ENCODE measurements around the gene PLCH1.

Gene PLCH1

DNA sequence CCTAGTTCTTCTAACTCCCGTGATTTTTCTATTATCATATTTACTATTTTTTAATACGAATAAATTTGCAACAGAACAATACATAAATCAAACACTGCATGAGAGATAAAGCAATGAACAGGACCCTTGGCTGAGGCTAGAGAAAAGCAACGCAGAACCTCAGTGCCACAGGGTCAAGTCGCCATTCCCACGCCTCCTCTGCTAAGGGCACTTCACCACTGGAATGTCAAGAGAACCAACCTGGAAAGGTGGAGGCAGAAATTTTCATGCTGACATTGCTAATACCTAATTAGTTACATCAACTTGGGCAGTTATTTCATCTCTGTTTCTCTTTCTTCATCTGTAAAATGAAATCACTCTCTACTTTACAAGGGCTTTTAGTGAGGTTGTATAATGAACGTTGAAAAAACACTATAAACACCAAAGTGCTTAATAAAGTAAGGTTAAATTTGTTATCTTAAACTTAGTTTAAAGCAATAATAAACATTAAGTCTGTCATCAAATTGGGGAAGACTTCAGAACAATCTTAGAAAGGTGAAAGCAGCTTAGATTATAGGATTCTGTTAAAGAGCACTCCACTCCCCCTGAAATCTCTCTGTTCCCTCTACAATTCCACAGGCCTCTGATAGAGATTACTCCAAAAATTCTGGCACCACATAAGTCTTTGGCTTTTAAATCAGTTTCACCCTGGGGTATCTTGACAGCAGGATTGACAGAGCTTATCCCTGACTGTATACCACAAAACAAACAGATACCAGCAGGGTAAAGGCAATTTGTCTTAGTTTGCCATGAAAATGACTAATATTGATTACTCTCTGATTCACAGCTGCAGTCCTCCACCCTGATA, 41.9 kb downstream of the PLCH1 start:
- Histone ChIP-seq H2BK120ac (ENCODE audit: low read depth, low read length) (no peak overlapping the region), H2BK12ac (ENCODE audit: low read length in 2 of 2) (no peak overlapping the region), H3K14ac (ENCODE audit: low read length in 2 of 2) (no peak overlapping the region), H3K4me2 (ENCODE audit: low read length, poor library complexity, severe bottlenecking) (no peak overlapping the region), H3K18ac (ENCODE audit: low read depth in 1 of 2, low read length in 2 of 2) (no peak overlapping the region), H4K91ac (ENCODE audit: low read length) (no peak overlapping the region), H3K4me3 (ENCODE audit: insufficient read depth in 1 of 2, low read depth in 1 of 2, low read length in 2 of 2) (no peak overlapping the region), H2BK15ac (ENCODE audit: low read depth, poor library complexity, severe bottlenecking) (no peak overlapping the region), H4K8ac (ENCODE audit: low read length) (no peak overlapping the region), H3K27ac (ENCODE audit: low read length, poor library complexity, severe bottlenecking) (no peak overlapping the region), H2AK5ac (ENCODE audit: low read length, severe bottlenecking) (no peak overlapping the region), H3K9ac (ENCODE audit: low read length) (no peak overlapping the region), H3K36me3 (ENCODE audit: control insufficient read depth in 1 of 2, insufficient read depth in 2 of 2, low read depth in 1 of 2, low read length in 2 of 2) (no peaks in the 10 kb centered on the region), H3K4ac (ENCODE audit: low read depth in 1 of 2, low read length in 2 of 2) (no peak overlapping the region), H3K27me3 (ENCODE audit: control insufficient read depth in 1 of 2, insufficient read depth in 1 of 2, low read length in 2 of 2) (peaks cover 0 to 4% of the 10 kb centered on the region in 2 experiments), H2BK5ac (ENCODE audit: low read depth, low read length, poor library complexity, severe bottlenecking) (no peak overlapping the region), H3K79me1 (replicated peaks; ENCODE audit: low read length, poor library complexity, severe bottlenecking) (no peaks in the 10 kb centered on the region), H3K9me3 (ENCODE audit: control insufficient read depth, low read length) (no peaks in the 10 kb centered on the region), H2AFZ (ENCODE audit: low read depth, low read length) (no peak overlapping the region), H3K4me1 (ENCODE audit: control insufficient read depth, insufficient read depth, low read depth, low read length) (no peaks in the 10 kb centered on the region), H3K23ac (ENCODE audit: low read length in 2 of 2) (no peak overlapping the region)
- no peak for DNase-seq
- 83% methylated on average over 5 of the region's 6 CpGs for WGBS

- no peak overlapping the region for H2AK5ac ChIP-seq (ENCODE audit: low read length, severe bottlenecking)
- H3K18ac ChIP-seq (ENCODE audit: low read depth in 1 of 2, low read length in 2 of 2): no peak overlapping the region
- H4K8ac ChIP-seq (ENCODE audit: low read length): no peak overlapping the region
- no peak overlapping the region for H2BK15ac ChIP-seq (ENCODE audit: low read depth, poor library complexity, severe bottlenecking)
- H3K9ac ChIP-seq (ENCODE audit: low read length): peak overlapping the region; percentile 14
- peak; percentile 64 for DNase-seq
- H3K36me3 ChIP-seq (ENCODE audit: control insufficient read depth in 1 of 2, insufficient read depth in 2 of 2, low read depth in 1 of 2, low read length in 2 of 2): no peaks in the 10 kb centered on the region
- no peak overlapping the region for H4K91ac ChIP-seq (ENCODE audit: low read length)
- no peaks in the 10 kb centered on the region for H3K79me1 ChIP-seq (replicated peaks; ENCODE audit: low read length, poor library complexity, severe bottlenecking)
- H2BK5ac ChIP-seq (ENCODE audit: low read depth, low read length, poor library complexity, severe bottlenecking): no peak overlapping the region
- WGBS: no CpG with 5 or more reads among the region's 5 CpGs
- no peak overlapping the region for H3K23ac ChIP-seq (ENCODE audit: low read length in 2 of 2)
- no peak overlapping the region for H3K4ac ChIP-seq (ENCODE audit: low read depth in 1 of 2, low read length in 2 of 2)
- no peak overlapping the region for H2AFZ ChIP-seq (ENCODE audit: low read depth, low read length)
- no peak overlapping the region for H2BK12ac ChIP-seq (ENCODE audit: low read length in 2 of 2)
- H3K4me2 ChIP-seq (ENCODE audit: low read length, poor library complexity, severe bottlenecking): no peak overlapping the region
- H2BK120ac ChIP-seq (ENCODE audit: low read depth, low read length): no peak overlapping the region
- H3K14ac ChIP-seq (ENCODE audit: low read length in 2 of 2): no peak overlapping the region
- no peaks in the 10 kb centered on the region for H3K9me3 ChIP-seq (ENCODE audit: control insufficient read depth, low read length)
- peaks cover 0 to 4% of the 10 kb centered on the region in 2 experiments for H3K27me3 ChIP-seq (ENCODE audit: control insufficient read depth in 1 of 2, insufficient read depth in 1 of 2, low read length in 2 of 2)
- no peak overlapping the region for H3K4me3 ChIP-seq (ENCODE audit: insufficient read depth in 1 of 2, low read depth in 1 of 2, low read length in 2 of 2)
- H3K27ac ChIP-seq (ENCODE audit: low read length, poor library complexity, severe bottlenecking): no peak overlapping the region
- H3K4me1 ChIP-seq (ENCODE audit: control insufficient read depth, insufficient read depth, low read depth, low read length): no peaks in the 10 kb centered on the region
Measured at GRCh38 chr3:155701882-155702465, 42.9 kb downstream of the PLCH1 start.

DNA sequence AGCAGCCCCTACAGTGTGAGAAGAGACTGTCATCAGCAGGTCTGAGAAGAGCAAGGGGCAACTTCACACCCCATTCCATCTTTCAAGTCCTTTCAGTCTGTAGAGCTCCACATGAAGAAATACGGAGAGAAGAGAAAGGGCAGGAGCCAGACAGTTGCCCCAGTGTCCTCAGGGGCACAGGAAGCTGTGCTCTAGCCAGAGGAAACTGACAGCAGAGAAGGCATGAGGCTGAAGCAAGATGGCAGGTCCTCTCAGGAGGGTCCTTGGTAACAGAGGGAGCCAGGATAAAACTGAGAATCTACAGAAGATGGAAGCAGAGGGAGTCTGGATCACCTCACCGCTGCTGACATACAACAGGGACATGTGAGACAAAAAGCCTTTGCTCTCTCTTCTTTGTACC, 47.3 kb downstream of the PLCH1 start:
- Histone ChIP-seq H4K91ac (ENCODE audit: low read length) (no peak overlapping the region), H4K8ac (ENCODE audit: low read length) (peak overlapping the region; percentile 28), H3K9ac (ENCODE audit: low read length) (no peak overlapping the region), H3K4me1 (ENCODE audit: control insufficient read depth, insufficient read depth, low read depth, low read length) (no peaks in the 10 kb centered on the region), H3K14ac (ENCODE audit: low read length in 2 of 2) (no peak overlapping the region), H2AFZ (ENCODE audit: low read depth, low read length) (no peak overlapping the region), H3K9me3 (ENCODE audit: control insufficient read depth, low read length) (no peaks in the 10 kb centered on the region), H3K23ac (ENCODE audit: low read length in 2 of 2) (no peak overlapping the region), H3K36me3 (ENCODE audit: control insufficient read depth in 1 of 2, insufficient read depth in 2 of 2, low read depth in 1 of 2, low read length in 2 of 2) (no peaks in the 10 kb centered on the region), H3K4ac (ENCODE audit: low read depth in 1 of 2, low read length in 2 of 2) (no peak overlapping the region), H2BK120ac (ENCODE audit: low read depth, low read length) (no peak overlapping the region), H3K4me3 (ENCODE audit: insufficient read depth in 1 of 2, low read depth in 1 of 2, low read length in 2 of 2) (no peak overlapping the region), H2AK5ac (ENCODE audit: low read length, severe bottlenecking) (no peak overlapping the region), H3K27ac (ENCODE audit: low read length, poor library complexity, severe bottlenecking) (no peak overlapping the region), H2BK15ac (ENCODE audit: low read depth, poor library complexity, severe bottlenecking) (no peak overlapping the region), H3K79me1 (replicated peaks; ENCODE audit: low read length, poor library complexity, severe bottlenecking) (no peaks in the 10 kb centered on the region), H3K27me3 (ENCODE audit: control insufficient read depth in 1 of 2, insufficient read depth in 1 of 2, low read length in 2 of 2) (peaks cover 0 to 4% of the 10 kb centered on the region in 2 experiments), H2BK12ac (ENCODE audit: low read length in 2 of 2) (no peak overlapping the region), H3K18ac (ENCODE audit: low read depth in 1 of 2, low read length in 2 of 2) (no peak overlapping the region), H3K4me2 (ENCODE audit: low read length, poor library complexity, severe bottlenecking) (no peak overlapping the region), H2BK5ac (ENCODE audit: low read depth, low read length, poor library complexity, severe bottlenecking) (no peak overlapping the region)
- no peak for DNase-seq
- WGBS: 88% methylated on average over 1 of the region's 2 CpGs

DNA sequence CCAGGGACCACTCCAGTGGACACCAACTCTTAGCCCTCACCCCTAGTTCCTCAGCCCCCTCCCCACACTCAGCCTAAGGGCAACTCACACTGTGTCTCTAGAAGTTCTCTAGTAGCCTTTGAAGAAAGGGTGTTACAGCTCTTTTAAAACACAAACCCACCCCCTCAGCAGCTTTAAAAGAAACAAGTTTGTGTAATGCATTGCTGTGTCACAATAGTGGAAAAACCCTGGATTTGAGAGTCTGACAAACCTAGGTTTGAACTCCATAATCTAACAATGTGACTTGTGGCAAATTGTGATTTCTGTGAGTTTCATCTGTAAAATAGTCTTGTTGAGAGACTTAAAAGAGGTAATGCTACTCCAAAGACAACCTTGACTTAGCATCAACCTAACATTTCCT, 54.0 kb downstream of the PLCH1 start:
- H3K4ac ChIP-seq (ENCODE audit: low read depth in 1 of 2, low read length in 2 of 2): no peak overlapping the region
- no peak overlapping the region for H2BK120ac ChIP-seq (ENCODE audit: low read depth, low read length)
- H3K4me3 ChIP-seq (ENCODE audit: insufficient read depth in 1 of 2, low read depth in 1 of 2, low read length in 2 of 2): no peak overlapping the region
- H2BK12ac ChIP-seq (ENCODE audit: low read length in 2 of 2): no peak overlapping the region
- no peaks in the 10 kb centered on the region for H3K36me3 ChIP-seq (ENCODE audit: control insufficient read depth in 1 of 2, insufficient read depth in 2 of 2, low read depth in 1 of 2, low read length in 2 of 2)
- H3K79me1 ChIP-seq (replicated peaks; ENCODE audit: low read length, poor library complexity, severe bottlenecking): no peaks in the 10 kb centered on the region
- no peak overlapping the region for H3K4me2 ChIP-seq (ENCODE audit: low read length, poor library complexity, severe bottlenecking)
- H2BK5ac ChIP-seq (ENCODE audit: low read depth, low read length, poor library complexity, severe bottlenecking): no peak overlapping the region
- H3K9ac ChIP-seq (ENCODE audit: low read length): no peak overlapping the region
- H2BK15ac ChIP-seq (ENCODE audit: low read depth, poor library complexity, severe bottlenecking): no peak overlapping the region
- DNase-seq: peak; percentile 53
- no peak overlapping the region for H2AFZ ChIP-seq (ENCODE audit: low read depth, low read length)
- no peaks in the 10 kb centered on the region for H3K27me3 ChIP-seq (ENCODE audit: control insufficient read depth in 1 of 2, insufficient read depth in 1 of 2, low read length in 2 of 2)
- H3K18ac ChIP-seq (ENCODE audit: low read depth in 1 of 2, low read length in 2 of 2): no peak overlapping the region
- no peak overlapping the region for H3K14ac ChIP-seq (ENCODE audit: low read length in 2 of 2)
- no peak overlapping the region for H4K8ac ChIP-seq (ENCODE audit: low read length)
- H3K27ac ChIP-seq (ENCODE audit: low read length, poor library complexity, severe bottlenecking): no peak overlapping the region
- H3K23ac ChIP-seq (ENCODE audit: low read length in 2 of 2): no peak overlapping the region
- H4K91ac ChIP-seq (ENCODE audit: low read length): no peak overlapping the region
- H2AK5ac ChIP-seq (ENCODE audit: low read length, severe bottlenecking): no peak overlapping the region
- no peaks in the 10 kb centered on the region for H3K9me3 ChIP-seq (ENCODE audit: control insufficient read depth, low read length)
- H3K4me1 ChIP-seq (ENCODE audit: control insufficient read depth, insufficient read depth, low read depth, low read length): no peaks in the 10 kb centered on the region
